ENCODE results near the gene GOLGA7B. TPM values are rescaled to one million over a fixed set of nuclear protein-coding genes. Genes with fewer than 3 reads are reported as not detected.

Gene GOLGA7B
- total and polyA plus RNA-seq, 2 donors (not counting 3 experiments of a cell fraction or from before 2014, with no cell fraction given), result 0.03 TPM; not detected in 1

GRCh38 chr10:97891497-97892167 lies 42.0 kb downstream of the GOLGA7B start:
- DNase-seq (ENCODE audit: low read depth, low spot score) (no peak), FAIRE-seq (no peak)
- H3K36me3 ChIP-seq (ENCODE audit: control insufficient read depth in 2 of 2, extremely low read depth in 1 of 2, insufficient read depth in 2 of 2, low read length in 2 of 2), result no peaks in the 10 kb centered on the region
- no peak overlapping the region for H2AFZ ChIP-seq (ENCODE audit: low read depth, low read length)
- CTCF ChIA-PET, result no interaction called here
- no peaks in the 10 kb centered on the region for H4K20me1 ChIP-seq (replicated peaks; ENCODE audit: control insufficient read depth, extremely low read depth, insufficient read depth, low read length)
- H3K4me2 ChIP-seq (ENCODE audit: insufficient read depth, low read length), result no peak overlapping the region
- TF ChIP-seq MYC (IDR thresholded peaks at IDR 0.05; ENCODE audit: low read depth, low read length) (no peak), JUN (IDR thresholded peaks at IDR 0.05; ENCODE audit: borderline replicate concordance, insufficient read depth, insufficient read length, low read depth) (no peak), POLR2AphosphoS5 (IDR thresholded peaks at IDR 0.05; ENCODE audit: insufficient read depth, low read depth, low read length) (no peak), GATA2 (IDR thresholded peaks at IDR 0.05; ENCODE audit: insufficient read depth, insufficient read length, low read depth, low read length) (no peak), FOS (IDR thresholded peaks at IDR 0.05; ENCODE audit: borderline replicate concordance, insufficient read depth, low read length) (no peak), EZH2 (IDR thresholded peaks at IDR 0.05; ENCODE audit: borderline replicate concordance, low read depth, low read length, severe bottlenecking) (no peak), POLR2A (IDR thresholded peaks at IDR 0.05; ENCODE audit: low read depth, low read length) (no peak)
- TF ChIP-seq, protein P1, sequence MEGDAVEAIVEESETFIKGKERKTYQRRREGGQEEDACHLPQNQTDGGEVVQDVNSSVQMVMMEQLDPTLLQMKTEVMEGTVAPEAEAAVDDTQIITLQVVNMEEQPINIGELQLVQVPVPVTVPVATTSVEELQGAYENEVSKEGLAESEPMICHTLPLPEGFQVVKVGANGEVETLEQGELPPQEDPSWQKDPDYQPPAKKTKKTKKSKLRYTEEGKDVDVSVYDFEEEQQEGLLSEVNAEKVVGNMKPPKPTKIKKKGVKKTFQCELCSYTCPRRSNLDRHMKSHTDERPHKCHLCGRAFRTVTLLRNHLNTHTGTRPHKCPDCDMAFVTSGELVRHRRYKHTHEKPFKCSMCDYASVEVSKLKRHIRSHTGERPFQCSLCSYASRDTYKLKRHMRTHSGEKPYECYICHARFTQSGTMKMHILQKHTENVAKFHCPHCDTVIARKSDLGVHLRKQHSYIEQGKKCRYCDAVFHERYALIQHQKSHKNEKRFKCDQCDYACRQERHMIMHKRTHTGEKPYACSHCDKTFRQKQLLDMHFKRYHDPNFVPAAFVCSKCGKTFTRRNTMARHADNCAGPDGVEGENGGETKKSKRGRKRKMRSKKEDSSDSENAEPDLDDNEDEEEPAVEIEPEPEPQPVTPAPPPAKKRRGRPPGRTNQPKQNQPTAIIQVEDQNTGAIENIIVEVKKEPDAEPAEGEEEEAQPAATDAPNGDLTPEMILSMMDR (IDR thresholded peaks at IDR 0.05; ENCODE audit: extremely low read depth in 1 of 2, insufficient read depth in 1 of 2, low read depth in 1 of 2, low read length in 2 of 2), result no peak
- TF ChIP-seq, protein P2, sequence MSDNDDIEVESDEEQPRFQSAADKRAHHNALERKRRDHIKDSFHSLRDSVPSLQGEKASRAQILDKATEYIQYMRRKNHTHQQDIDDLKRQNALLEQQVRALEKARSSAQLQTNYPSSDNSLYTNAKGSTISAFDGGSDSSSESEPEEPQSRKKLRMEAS (IDR thresholded peaks at IDR 0.05; ENCODE audit: insufficient read depth, insufficient read length), result no peak
- no peak overlapping the region for H3K4me3 ChIP-seq (replicated peaks in 1 of 3; ENCODE audit: insufficient read depth in 1 of 3, low read depth in 1 of 3, low read length in 3 of 3)
- H3K79me2 ChIP-seq (ENCODE audit: control insufficient read depth, insufficient read depth, low read length), result no peaks in the 10 kb centered on the region
- POLR2A ChIA-PET, result no interaction called here
- no peak overlapping the region for H3K9ac ChIP-seq (replicated peaks; ENCODE audit: extremely low read depth, insufficient read depth, low read length)
- no TSS peak for BruUV-seq (replicated peaks)
- no peaks in the 10 kb centered on the region for H3K27me3 ChIP-seq (ENCODE audit: control insufficient read depth in 2 of 2, insufficient read depth in 2 of 2, low read length in 2 of 2)
- H3K4me1 ChIP-seq (ENCODE audit: control insufficient read depth, extremely low read depth, insufficient read depth, low read length), result peaks cover 17% of the 10 kb centered on the region
- dilution Hi-C loops (cut with MboI; ENCODE audit: extremely low pct_ligation_motif_present, low sequenced_read_pairs), result no loop called here
- no peaks in the 10 kb centered on the region for H3K9me1 ChIP-seq (replicated peaks; ENCODE audit: control insufficient read depth, extremely low read depth, insufficient read depth, low read length)
- no peak overlapping the region for H3K27ac ChIP-seq (ENCODE audit: insufficient read depth, low read depth, low read length)
- intact Hi-C loops (cut with micrococcal nuclease), result no loop called here
- H3K9me3 ChIP-seq (replicated peaks; ENCODE audit: control insufficient read depth, insufficient read depth, low read length), result no peaks in the 10 kb centered on the region
